NCI-H1930 (cell line): Measurements from ENCODE around the gene RNF113B.

ENCODE experiments used
- DNase-seq, 2 experiments: peaks; one replicate each; lab custom pipeline; 2025; lab: John Stamatoyannopoulos, UW

Gene RNF113B

DNA sequence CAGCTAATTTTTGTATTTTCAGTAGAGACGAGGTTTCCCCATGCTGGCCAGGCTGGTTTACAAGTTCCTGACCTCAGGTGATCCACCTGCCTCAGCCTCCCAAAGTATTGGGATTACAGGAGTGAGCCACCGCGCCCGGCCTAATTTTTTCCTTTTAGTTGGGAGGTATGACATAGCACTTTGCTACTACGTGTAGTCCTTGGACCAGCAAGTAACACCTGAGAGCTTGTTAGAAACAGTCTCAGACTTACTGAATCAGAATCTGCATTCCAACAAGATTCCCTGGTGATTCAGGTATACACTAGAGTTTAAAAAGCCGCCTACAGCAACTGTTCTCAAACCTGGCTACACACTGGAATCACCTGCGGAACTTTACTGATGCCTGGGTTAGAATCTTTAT, 36.0 kb downstream of the RNF113B start:
- DNase-seq: no peak

- no peak for DNase-seq
Measured at GRCh38 chr13:98134901-98135300, 42.2 kb downstream of the RNF113B start.

GRCh38 chr13:98133946-98134345, 43.1 kb downstream of the RNF113B start:
- no peak for DNase-seq

DNA sequence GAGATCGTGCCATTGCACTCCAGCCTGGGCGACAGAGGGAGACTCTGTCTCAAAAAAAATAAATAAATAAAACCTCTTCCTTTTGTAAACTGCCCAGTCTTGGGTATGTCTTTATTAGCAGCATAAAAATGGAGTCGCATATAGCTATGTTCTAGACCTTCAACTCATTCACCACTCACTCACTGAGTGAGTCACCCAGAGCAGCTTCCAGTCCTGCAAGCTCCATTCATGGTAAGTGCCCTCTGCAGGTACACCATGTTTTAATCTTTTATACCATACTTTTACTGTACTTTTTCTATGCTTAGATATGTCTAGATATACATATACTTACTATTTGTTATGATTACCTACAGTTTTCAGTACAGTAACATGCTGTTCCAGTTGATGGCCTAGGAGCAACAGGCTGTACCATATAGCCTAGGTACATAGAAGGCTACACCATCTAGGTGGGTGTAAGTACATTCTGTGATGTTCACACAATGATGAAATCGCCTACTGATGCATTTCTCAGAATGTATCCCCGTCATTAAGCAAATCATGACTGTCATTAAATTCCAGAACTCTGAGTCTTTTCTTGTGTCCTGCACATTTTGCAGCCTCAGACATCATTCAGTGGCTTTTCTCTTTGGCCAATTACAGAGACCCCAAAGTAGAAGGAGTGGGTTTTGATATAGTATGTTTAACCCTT, 47.9 kb downstream of the RNF113B start:
- no peak for DNase-seq
